Measurements from ENCODE around the gene NCKAP5. TPM values are rescaled to one million over a fixed set of nuclear protein-coding genes. Genes with fewer than 3 reads are reported as not detected.

NCKAP5 gene
- total and polyA plus RNA-seq, 2 of the 8 experiments (the other 6 are each of a cell fraction or from before 2014, with no cell fraction given) = 0.27 to 0.86 TPM

- no peak overlapping the region for H2BK15ac ChIP-seq (ENCODE audit: low read length)
- H3K23me2 ChIP-seq (ENCODE audit: low read depth, low read length) = no peaks in the 10 kb centered on the region
- DNase-seq (ENCODE audit: low read depth in 1 of 2, low spot score in 2 of 2) = no peak
- H2AFZ ChIP-seq (ENCODE audit: low read length) = no peak overlapping the region
- H2BK12ac ChIP-seq (ENCODE audit: low read depth, low read length) = no peak overlapping the region
- no peak overlapping the region for H2BK5ac ChIP-seq (ENCODE audit: low read depth, low read length)
- no peaks in the 10 kb centered on the region for H3K4me1 ChIP-seq (replicated peaks in 1 of 4; ENCODE audit: control insufficient read depth in 3 of 4, insufficient read depth in 4 of 4, low read length in 3 of 4)
- ChIA-PET CTCF (ENCODE audit: partially characterized antibody) (no interaction called here), POLR2A (ENCODE audit: partially characterized antibody) (no interaction called here)
- no peaks in the 10 kb centered on the region for H4K20me1 ChIP-seq (replicated peaks in 1 of 2; ENCODE audit: control insufficient read depth in 1 of 2, insufficient read depth in 2 of 2, low read length in 2 of 2)
- no peak overlapping the region for H3K9ac ChIP-seq (replicated peaks in 1 of 4; ENCODE audit: extremely low read depth in 1 of 4, low read depth in 3 of 4, low read length in 3 of 4)
- no peaks in the 10 kb centered on the region for H3K79me1 ChIP-seq (ENCODE audit: low read depth, low read length)
- H3K18ac ChIP-seq (ENCODE audit: extremely low read depth, low read length) = no peak overlapping the region
- H3K23ac ChIP-seq (ENCODE audit: insufficient read length) = no peak overlapping the region
- no peaks in the 10 kb centered on the region for H3K27me3 ChIP-seq (replicated peaks in 1 of 4; ENCODE audit: control insufficient read depth in 3 of 4, extremely low read depth in 1 of 4, insufficient read depth in 3 of 4, low read length in 3 of 4)
- no peak overlapping the region for H3K14ac ChIP-seq (ENCODE audit: insufficient read length)
- H3K4me2 ChIP-seq (ENCODE audit: insufficient read depth in 1 of 2, low read depth in 2 of 2, low read length in 2 of 2) = no peak overlapping the region
- no peaks in the 10 kb centered on the region for H3K79me2 ChIP-seq (ENCODE audit: control insufficient read depth in 1 of 2, insufficient read depth in 2 of 2, low read length in 2 of 2)
- no peak overlapping the region for H3K4ac ChIP-seq (replicated peaks; ENCODE audit: insufficient read length, low read depth, low read length)
- no peak overlapping the region for H2AK5ac ChIP-seq (ENCODE audit: low read depth, low read length)
- H3K36me3 ChIP-seq (ENCODE audit: control insufficient read depth in 2 of 4, insufficient read depth in 4 of 4, low read length in 3 of 4) = no peaks in the 10 kb centered on the region
- no peak overlapping the region for H3K27ac ChIP-seq (ENCODE audit: low read depth, low read length)
- H3K4me3 ChIP-seq (ENCODE audit: extremely low read depth in 1 of 4, insufficient read depth in 2 of 4, low read depth in 3 of 4, low read length in 4 of 4) = no peak overlapping the region
- no peaks in the 10 kb centered on the region for H3K9me3 ChIP-seq (ENCODE audit: insufficient read depth in 2 of 2, low read depth in 1 of 2, low read length in 1 of 2)
- 95% methylated on average over 1 of the region's 1 CpG; no CpG with 5 or more reads in 1 of the 2 experiments for WGBS, 2 experiments (ENCODE audit: extremely low coverage in 1 of 2, insufficient coverage in 1 of 2, insufficient read length in 1 of 2, insufficient replicate concordance in 2 of 2, low coverage in 1 of 2, low lambda C conversion rate in 2 of 2, missing lambda C conversion rate in 1 of 2)
- H2BK20ac ChIP-seq (ENCODE audit: low read length) = no peak overlapping the region
- H4K91ac ChIP-seq (replicated peaks; ENCODE audit: insufficient read length, low read length) = no peak overlapping the region
- FAIRE-seq = no peak
- no peak overlapping the region for H3K56ac ChIP-seq (replicated peaks; ENCODE audit: insufficient read length, low read depth, low read length)
- H4K8ac ChIP-seq (ENCODE audit: extremely low read depth, insufficient read depth, low read length) = no peak overlapping the region
- no peak overlapping the region for H2BK120ac ChIP-seq (replicated peaks; ENCODE audit: low read depth, low read length)
- no peak overlapping the region for H4K5ac ChIP-seq (ENCODE audit: insufficient read length, low read depth, low read length)
- TF ChIP-seq SIX5 (IDR thresholded peaks at IDR 0.05; ENCODE audit: low read depth, low read length) (no peak), SP4 (IDR thresholded peaks at IDR 0.05; ENCODE audit: low read length) (no peak), TEAD4 (IDR thresholded peaks at IDR 0.05; ENCODE audit: low read depth, low read length) (no peak), BACH1 (IDR thresholded peaks at IDR 0.05; ENCODE audit: low read length) (no peak), POLR2AphosphoS5 (IDR thresholded peaks at IDR 0.05; ENCODE audit: low read depth, low read length) (no peak), TAF7 (optimal IDR thresholded peaks at IDR 0.05; ENCODE audit: borderline replicate concordance, low read depth, low read length) (no peak), CEBPB (IDR thresholded peaks at IDR 0.05; ENCODE audit: low read depth, low read length) (no peak), CREB1 (IDR thresholded peaks at IDR 0.05) (no peak), CTCF (IDR thresholded peaks at IDR 0.05; ENCODE audit: control extremely low read depth in 1 of 3, insufficient read depth in 1 of 3, low read depth in 1 of 3, low read length in 3 of 3) (no peak), HDAC6 (IDR thresholded peaks at IDR 0.05; ENCODE audit: low read depth, low read length) (no peak), TBP (IDR thresholded peaks at IDR 0.05; ENCODE audit: low read depth, low read length) (no peak), GABPA (IDR thresholded peaks at IDR 0.05; ENCODE audit: borderline replicate concordance, insufficient read depth, low read length) (no peak), SUZ12 (IDR thresholded peaks at IDR 0.05; ENCODE audit: low read length) (no peak), RAD21 (IDR thresholded peaks at IDR 0.05 in 1 of 2, conservative IDR thresholded peaks at IDR 0.05 in 1 of 2; ENCODE audit: low read depth in 2 of 2, low read length in 2 of 2) (no peak)
Measured at GRCh38 chr2:133303150-133303549, 265.1 kb downstream of the NCKAP5 start.
